HepG2 (cell line): ENCODE results near the gene STK11. TPM values are rescaled to one million over a fixed set of nuclear protein-coding genes. Genes with fewer than 3 reads are reported as not detected.

ENCODE experiments used
- AGO2 ChIP-seq: fragments of 200-400 bp; formaldehyde crosslinking; optimal IDR thresholded peaks from 2 replicates; pipeline ENCODE3; 2017; ENCODE audit warnings: mild to moderate bottlenecking, low read depth, low read length, moderate library complexity
- AKAP8 ChIP-seq: sonication (generic); formaldehyde crosslinking; IDR thresholded peaks from 2 replicates; pipeline ENCODE4 v1.5.1; 2020; ENCODE audit warnings: mild to moderate bottlenecking, missing genetic modification reagents
- ASH2L ChIP-seq: fragments of 300-600, 200-600 bp; sonication (generic); IDR thresholded peaks from 2 replicates; pipeline ENCODE4 v1.7.0; 2017; ENCODE audit warnings: low read depth, mild to moderate bottlenecking, moderate library complexity, mixed read lengths, low read length; ENCODE audit not compliant: insufficient read length
- CSRNP1 ChIP-seq: sonication (generic); formaldehyde crosslinking; IDR thresholded peaks from 2 replicates; pipeline ENCODE4 v1.8.1; 2023; ENCODE audit warnings: mild to moderate bottlenecking, missing genetic modification reagents
- EED ChIP-seq: sonication (generic); formaldehyde crosslinking; IDR thresholded peaks from 2 replicates; pipeline ENCODE4 v1.5.0; 2020; ENCODE audit warnings: mild to moderate bottlenecking, missing genetic modification reagents
- HNF1B ChIP-seq: sonication (generic); formaldehyde crosslinking; IDR thresholded peaks from 2 replicates; pipeline ENCODE4 v1.5.1; 2020; ENCODE audit warnings: mild to moderate bottlenecking, moderate library complexity, missing genetic modification reagents
- HNRNPH1 ChIP-seq: fragments of 200-400 bp; formaldehyde crosslinking; optimal IDR thresholded peaks from 2 replicates; pipeline ENCODE3; 2017; ENCODE audit warnings: mild to moderate bottlenecking, low read depth, low read length
- MIXL1 ChIP-seq: IDR thresholded peaks from 2 replicates; pipeline ENCODE4 v1.6.1; 2016
- MYC ChIP-seq: sonication (generic); formaldehyde crosslinking; IDR thresholded peaks from 2 replicates; pipeline ENCODE4 v1.9.0; 2021; ENCODE audit warnings: missing genetic modification reagents, borderline replicate concordance
- RAD21 ChIP-seq: fragments of 450-650 bp; formaldehyde crosslinking; IDR thresholded peaks from 2 replicates; pipeline ENCODE4 v1.5.0; 2020; ENCODE audit warnings: mild to moderate bottlenecking
- SPEN ChIP-seq: sonication (generic); formaldehyde crosslinking; IDR thresholded peaks from 2 replicates; pipeline ENCODE4 v1.5.1; 2020; ENCODE audit warnings: low read depth, mild to moderate bottlenecking, missing genetic modification reagents
- TBL1XR1 ChIP-seq: fragments of 150-350 bp; IDR thresholded peaks from 2 replicates; pipeline ENCODE4 v1.6.1; 2014; ENCODE audit warnings: borderline replicate concordance, low read length; ENCODE audit not compliant: partially characterized antibody
- TSC22D2 ChIP-seq: sonication (generic); formaldehyde crosslinking; IDR thresholded peaks from 2 replicates; pipeline ENCODE4 v1.5.1; 2020; ENCODE audit warnings: missing genetic modification reagents, mild to moderate bottlenecking, borderline replicate concordance
- XBP1 ChIP-seq: sonication (generic); formaldehyde crosslinking; IDR thresholded peaks from 2 replicates; pipeline ENCODE4 v1.5.0; 2020; ENCODE audit warnings: missing genetic modification reagents
- ZBTB20 ChIP-seq: sonication (generic); formaldehyde crosslinking; IDR thresholded peaks from 2 replicates; pipeline ENCODE4 v1.8.1; 2023; ENCODE audit warnings: missing genetic modification reagents, low read depth, mild to moderate bottlenecking, borderline replicate concordance
- ZFY ChIP-seq: sonication (generic); formaldehyde crosslinking; IDR thresholded peaks from 2 replicates; pipeline ENCODE4 v1.4.0; 2020; ENCODE audit warnings: missing genetic modification reagents
- ZNF264 ChIP-seq: sonication (generic); formaldehyde crosslinking; IDR thresholded peaks from 2 replicates; pipeline ENCODE4 v1.4.0; 2020; ENCODE audit warnings: missing genetic modification reagents
- ZNF546 ChIP-seq: sonication (generic); formaldehyde crosslinking; conservative IDR thresholded peaks from 2 replicates; pipeline ENCODE4 v1.8.1; 2023; ENCODE audit warnings: mild to moderate bottlenecking, missing genetic modification reagents
- ZNF850 ChIP-seq: sonication (generic); formaldehyde crosslinking; conservative IDR thresholded peaks from 2 replicates; pipeline ENCODE4 v1.9.0; 2021; ENCODE audit warnings: mild to moderate bottlenecking, missing genetic modification reagents
- ZNF878 ChIP-seq: sonication (generic); formaldehyde crosslinking; IDR thresholded peaks from 2 replicates; pipeline ENCODE4 v1.8.1; 2023; ENCODE audit warnings: mild to moderate bottlenecking, missing genetic modification reagents, moderate library complexity
- polyA plus RNA-seq, 8 experiments: library from polyadenylated mRNA; depleted of rRNA in 3 of 8; stranded (reverse) in 7 of 8; unstranded in 1 of 8; fragments of >200 nt; fragmentation: Illumina TruSeq in 4 of 8; extraction: Trizol in 4 of 8; gene quantifications; 2 replicates each; pipeline versions ENCODE4 v1.2.1 to v1.2.3, GENCODE V29; 2011 to 2016; ENCODE audit warnings: low read depth in 4 of 8, missing spikeins in 1 of 8, mixed read lengths in 1 of 8; ENCODE audit not compliant: insufficient read depth in 1 of 8
- total RNA-seq, 5 experiments: library from RNA; depleted of rRNA; stranded (reverse); fragments of >200 nt; fragmentation: Illumina TruSeq; extraction: Trizol; gene quantifications; 2 replicates each; pipeline ENCODE4 v1.2.3, GENCODE V29; 2016; ENCODE audit warnings: low read depth in 1 of 5
- TF ChIP-seq, protein P1 (sequence below), 2 experiments: sonication (generic) in 1 of 2; formaldehyde crosslinking in 1 of 2; IDR thresholded peaks; 2 replicates each; pipeline versions ENCODE4 v1.4.0 to v1.6.1; 2016 to 2020; ENCODE audit warnings: borderline replicate concordance in 1 of 2, low read depth in 1 of 2, mild to moderate bottlenecking in 1 of 2, missing genetic modification reagents in 1 of 2
- TF ChIP-seq, protein P2 (sequence below): IDR thresholded peaks from 2 replicates; pipeline ENCODE4 v1.6.1; 2016

Gene STK11
- total and polyA plus RNA-seq, 2 of the 13 experiments (the other 11 are each of a cell fraction or from before 2014, with no cell fraction given), result 27.5 to 43.6 TPM

- no peak for TF ChIP-seq ZBTB20
- TF ChIP-seq ZNF264 (CRISPR knock-in tag), result no peak
- TF ChIP-seq ZNF878, result peak; percentile 63; the same call in 1 of the 2 replicates
- 0 out of 2 replicates have a peak, but pooled peaks have one; percentile 10 for TF ChIP-seq MYC (CRISPR knock-in tag)
- TF ChIP-seq RAD21 (CRISPR knock-in tag), result no peak
- TF ChIP-seq ASH2L, result peak; percentile 79
- no peak for TF ChIP-seq TSC22D2 (CRISPR knock-in tag)
- peak; percentile 21 for TF ChIP-seq TBL1XR1
- TF ChIP-seq, protein P1, sequence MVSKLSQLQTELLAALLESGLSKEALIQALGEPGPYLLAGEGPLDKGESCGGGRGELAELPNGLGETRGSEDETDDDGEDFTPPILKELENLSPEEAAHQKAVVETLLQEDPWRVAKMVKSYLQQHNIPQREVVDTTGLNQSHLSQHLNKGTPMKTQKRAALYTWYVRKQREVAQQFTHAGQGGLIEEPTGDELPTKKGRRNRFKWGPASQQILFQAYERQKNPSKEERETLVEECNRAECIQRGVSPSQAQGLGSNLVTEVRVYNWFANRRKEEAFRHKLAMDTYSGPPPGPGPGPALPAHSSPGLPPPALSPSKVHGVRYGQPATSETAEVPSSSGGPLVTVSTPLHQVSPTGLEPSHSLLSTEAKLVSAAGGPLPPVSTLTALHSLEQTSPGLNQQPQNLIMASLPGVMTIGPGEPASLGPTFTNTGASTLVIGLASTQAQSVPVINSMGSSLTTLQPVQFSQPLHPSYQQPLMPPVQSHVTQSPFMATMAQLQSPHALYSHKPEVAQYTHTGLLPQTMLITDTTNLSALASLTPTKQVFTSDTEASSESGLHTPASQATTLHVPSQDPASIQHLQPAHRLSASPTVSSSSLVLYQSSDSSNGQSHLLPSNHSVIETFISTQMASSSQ (IDR thresholded peaks at IDR 0.05; ENCODE audit: low read depth), result 0 out of 2 replicates have a peak, but pooled peaks have one; percentile 15
- TF ChIP-seq, protein P1 (CRISPR knock-in tag; IDR thresholded peaks at IDR 0.05; ENCODE audit: borderline replicate concordance), result no peak; the same call in 1 of the 2 replicates
- TF ChIP-seq HNRNPH1, result peak; percentile 26
- no peak for TF ChIP-seq ZNF850 (CRISPR knock-in tag)
- no peak for TF ChIP-seq XBP1
- peak; percentile 64 for TF ChIP-seq HNF1B (CRISPR knock-in tag)
- TF ChIP-seq CSRNP1 (CRISPR knock-in tag), result peak; percentile 72; the same call in 1 of the 2 replicates
- TF ChIP-seq EED, result no peak
- no peak for TF ChIP-seq ZNF546
- TF ChIP-seq, protein P2, sequence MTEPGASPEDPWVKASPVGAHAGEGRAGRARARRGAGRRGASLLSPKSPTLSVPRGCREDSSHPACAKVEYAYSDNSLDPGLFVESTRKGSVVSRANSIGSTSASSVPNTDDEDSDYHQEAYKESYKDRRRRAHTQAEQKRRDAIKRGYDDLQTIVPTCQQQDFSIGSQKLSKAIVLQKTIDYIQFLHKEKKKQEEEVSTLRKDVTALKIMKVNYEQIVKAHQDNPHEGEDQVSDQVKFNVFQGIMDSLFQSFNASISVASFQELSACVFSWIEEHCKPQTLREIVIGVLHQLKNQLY, result 0 out of 2 replicates have a peak, but pooled peaks have one; percentile 12
- peak; percentile 63; the same call in 1 of the 2 replicates for TF ChIP-seq SPEN (CRISPR knock-in tag)
- TF ChIP-seq MIXL1 (CRISPR knock-in tag), result peak; percentile 24; the same call in 1 of the 2 replicates
- TF ChIP-seq AKAP8 (CRISPR knock-in tag), result peak; percentile 71; the same call in 1 of the 2 replicates
- peak; percentile 44 for TF ChIP-seq ZFY (CRISPR knock-in tag)
- peak; percentile 99 for TF ChIP-seq AGO2
Observed at GRCh38 chr19:1253514-1254080, 48.0 kb downstream of the STK11 start (continued).
